NCI-H82 treated with DMSO at 0.1 percent for 48 hours (cell line): ENCODE results near the gene GJA5.
"Not testable (repeated sequence)": the region's sequence is repeated elsewhere in the genome, so short reads cannot be mapped to it uniquely, and the experiment has no call there.

Source experiments
- DNase-seq: peaks from one replicate; lab custom pipeline; 2025; ENCODE audit not compliant: unreplicated experiment; lab: John Stamatoyannopoulos, UW

GJA5 gene

DNA sequence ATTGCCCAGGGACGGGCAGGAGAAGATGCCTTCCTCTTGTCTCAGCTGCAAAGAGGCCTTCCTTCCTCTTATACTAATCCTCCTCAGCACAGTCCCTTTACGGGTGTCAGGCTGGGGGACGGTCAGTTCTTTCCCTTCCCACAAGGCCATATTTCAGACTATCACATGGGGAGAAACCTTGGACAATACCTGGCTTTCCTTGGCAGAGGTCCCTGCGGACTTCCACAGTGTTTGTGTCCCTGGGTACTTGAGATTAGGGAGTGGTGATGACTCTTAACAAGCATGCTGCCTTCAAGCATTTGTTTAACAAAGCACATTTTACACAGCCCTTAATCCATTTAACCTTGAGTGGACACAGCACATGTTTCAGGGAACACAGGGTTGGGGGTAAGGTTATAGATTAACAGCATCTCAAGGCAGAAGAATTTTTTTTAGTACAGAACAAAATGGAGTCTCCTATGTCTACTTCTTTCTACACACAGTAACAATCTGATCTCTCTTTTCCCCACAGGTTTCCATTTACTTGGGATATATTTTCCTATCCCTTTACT is 26.0 kb downstream of the GJA5 start:
- DNase-seq = not testable (repeated sequence)

DNA sequence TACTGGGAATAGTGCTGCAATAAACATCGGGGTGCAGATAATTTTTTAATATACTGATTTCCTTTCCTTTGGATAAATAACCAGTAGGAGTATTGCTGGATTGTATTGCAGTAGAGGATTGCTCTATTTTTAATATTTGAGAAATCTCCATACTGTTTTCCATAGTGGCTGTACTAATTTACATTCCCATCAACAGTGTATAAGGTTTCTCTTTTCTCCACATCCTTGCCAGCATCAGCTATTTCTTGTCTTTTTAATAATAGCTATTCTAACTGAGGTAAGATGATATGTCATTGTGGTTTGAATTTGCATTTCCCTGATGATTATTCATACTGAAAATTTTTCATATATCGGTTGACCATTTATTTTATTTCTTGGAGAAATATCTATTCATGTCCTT is 31.1 kb downstream of the GJA5 start:
- DNase-seq = no peak

DNA sequence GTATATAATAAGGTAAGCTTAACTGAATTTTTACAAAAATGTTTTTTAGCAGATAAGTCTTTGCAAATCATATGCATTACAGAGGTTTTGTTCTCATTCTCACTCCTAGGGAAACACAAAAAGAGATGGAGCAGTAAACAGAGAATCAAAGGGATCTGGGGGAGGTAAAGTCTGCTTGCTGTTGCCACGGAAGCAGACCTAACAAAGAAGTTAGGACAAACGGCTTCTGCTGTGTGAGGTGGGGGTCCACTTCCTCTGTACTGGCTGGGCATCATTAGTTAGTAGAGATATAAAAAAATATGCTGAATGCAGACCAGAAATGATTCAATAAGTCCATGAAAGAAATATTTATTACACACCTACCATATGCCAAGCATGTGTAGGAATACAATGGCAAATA is 34.2 kb downstream of the GJA5 start:
- DNase-seq = no peak

DNA sequence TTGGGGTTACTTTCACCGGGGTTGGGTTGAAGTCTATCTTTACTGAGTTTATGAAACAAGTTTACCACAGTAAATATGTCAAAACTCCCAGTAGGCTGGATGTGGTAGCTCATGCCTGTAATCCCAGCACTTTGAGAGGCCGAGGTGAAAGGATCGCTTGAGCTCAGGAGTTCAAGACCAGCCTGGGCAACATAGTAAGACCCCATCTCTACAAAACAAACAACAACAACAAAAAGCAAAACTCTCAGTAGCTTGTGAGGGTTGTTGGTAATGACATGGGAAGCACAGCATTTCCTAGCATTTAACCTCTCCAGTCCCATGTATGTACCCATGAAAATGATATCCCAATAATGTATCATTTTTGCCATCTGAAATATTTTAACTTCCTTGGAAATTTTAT is 34.7 kb downstream of the GJA5 start:
- DNase-seq = no peak

DNA sequence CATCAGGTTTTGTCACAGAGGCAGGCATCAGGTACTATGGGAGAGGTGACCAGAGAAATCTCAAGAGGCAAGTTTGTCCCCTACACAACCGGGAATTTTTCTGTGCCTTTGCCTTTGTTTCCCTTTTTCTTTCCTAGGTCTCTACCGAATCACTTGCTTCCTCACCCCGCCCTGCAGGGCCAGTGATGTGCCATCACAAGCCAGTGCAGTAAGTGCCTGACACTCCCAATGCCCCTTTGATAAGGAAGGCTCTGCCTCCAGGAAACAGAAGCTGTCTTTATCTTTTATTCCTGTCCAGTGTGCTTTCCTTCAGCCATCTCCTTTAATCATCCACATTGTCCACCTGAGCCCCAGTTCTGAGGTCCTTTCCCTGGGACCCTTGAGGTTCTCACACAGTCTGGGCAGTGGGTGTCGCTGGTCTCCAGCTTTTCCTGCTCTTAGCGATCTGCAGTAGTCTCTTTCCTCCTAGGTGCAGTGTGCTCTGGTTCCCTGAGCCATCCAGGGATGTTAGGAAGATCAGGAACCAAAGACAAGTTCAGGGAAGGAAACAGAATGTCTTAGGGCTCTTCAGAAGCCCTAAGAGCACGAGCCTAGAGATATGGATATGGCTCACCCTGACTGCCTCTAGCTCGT is 36.6 kb downstream of the GJA5 start:
- DNase-seq = peak; percentile 16

DNA sequence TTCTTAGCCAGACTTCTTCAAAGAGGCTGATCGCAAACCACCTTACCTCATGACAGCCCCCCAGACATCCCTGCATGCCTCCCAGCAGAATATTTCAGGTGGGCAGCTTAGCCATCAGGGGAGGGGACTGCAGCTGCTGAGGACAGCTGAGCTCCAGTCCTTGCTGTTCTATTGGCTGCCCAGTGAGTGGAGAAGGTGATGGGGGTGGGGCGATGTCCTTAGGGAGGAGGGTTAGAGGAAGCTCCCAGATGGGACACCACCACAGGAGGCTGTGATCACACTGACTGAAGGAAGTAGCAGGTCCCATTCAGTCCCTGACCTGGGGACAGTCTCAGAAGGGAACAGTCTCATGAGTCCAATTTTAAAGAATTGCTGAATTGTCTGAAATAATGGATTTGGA is 38.3 kb downstream of the GJA5 start:
- no peak for DNase-seq

DNA sequence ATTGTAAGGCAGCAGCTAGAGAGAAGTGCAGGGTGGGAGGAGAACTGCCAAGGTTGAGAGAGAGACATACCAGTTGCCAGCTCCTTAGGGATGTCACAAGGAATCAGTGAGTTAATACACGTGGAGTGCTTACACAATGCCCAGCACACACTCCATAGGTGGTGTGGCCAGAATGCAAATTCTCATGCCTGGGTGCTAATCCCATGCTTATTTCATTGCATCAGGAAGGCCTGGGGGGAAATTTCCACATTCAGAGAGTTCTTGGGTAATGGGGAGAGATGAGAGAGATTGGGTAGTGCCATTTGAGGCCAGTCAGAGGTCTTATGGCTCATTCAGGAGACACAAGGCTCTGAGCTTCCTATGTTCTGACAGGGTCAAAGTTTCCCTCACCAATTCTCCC is 38.7 kb downstream of the GJA5 start:
- no peak for DNase-seq

DNA sequence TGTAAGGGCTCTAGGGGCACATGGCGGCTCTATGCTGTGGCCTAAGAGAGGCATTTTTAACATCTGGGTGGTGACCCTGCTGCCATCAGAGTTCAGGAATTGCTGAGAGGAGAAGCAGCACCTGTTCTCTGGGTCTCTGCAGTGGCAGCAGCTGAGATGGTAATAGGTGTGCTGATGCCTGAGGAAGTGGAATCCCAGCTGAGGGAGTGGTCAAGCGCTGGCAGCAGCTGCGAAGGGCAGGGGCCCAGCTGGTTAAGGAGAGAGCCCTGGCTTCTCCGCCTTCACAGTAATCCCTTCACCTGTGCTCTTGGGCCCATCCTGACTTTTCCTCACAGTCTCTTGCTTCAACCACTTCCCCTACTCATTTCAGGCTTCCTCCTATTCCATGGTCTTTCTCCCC is 39.8 kb downstream of the GJA5 start:
- no peak for DNase-seq

DNA sequence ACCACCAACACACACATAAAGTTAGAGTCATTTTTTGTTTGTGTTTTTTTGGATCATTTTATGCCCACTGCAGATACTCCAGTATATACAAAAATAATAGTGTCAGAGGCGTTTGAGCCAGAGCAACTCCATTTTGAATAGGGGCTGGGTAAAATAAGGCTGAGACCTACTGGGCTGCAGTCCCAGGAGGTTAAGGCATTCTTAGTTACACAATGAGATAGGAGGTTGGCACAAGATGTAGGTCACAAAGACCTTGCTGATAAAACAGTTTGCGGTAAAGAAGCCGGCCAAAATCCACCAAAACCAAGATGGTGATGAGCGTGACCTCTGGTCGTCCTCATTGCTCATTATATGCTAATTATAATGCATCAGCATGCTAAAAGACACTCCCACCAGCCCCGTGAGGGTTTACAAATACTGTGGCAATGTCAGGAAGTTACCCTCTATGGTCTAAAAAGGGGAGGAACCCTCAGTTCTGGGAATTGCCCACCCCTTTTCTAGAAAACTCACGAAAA is 40.6 kb downstream of the GJA5 start:
- DNase-seq = no peak

DNA sequence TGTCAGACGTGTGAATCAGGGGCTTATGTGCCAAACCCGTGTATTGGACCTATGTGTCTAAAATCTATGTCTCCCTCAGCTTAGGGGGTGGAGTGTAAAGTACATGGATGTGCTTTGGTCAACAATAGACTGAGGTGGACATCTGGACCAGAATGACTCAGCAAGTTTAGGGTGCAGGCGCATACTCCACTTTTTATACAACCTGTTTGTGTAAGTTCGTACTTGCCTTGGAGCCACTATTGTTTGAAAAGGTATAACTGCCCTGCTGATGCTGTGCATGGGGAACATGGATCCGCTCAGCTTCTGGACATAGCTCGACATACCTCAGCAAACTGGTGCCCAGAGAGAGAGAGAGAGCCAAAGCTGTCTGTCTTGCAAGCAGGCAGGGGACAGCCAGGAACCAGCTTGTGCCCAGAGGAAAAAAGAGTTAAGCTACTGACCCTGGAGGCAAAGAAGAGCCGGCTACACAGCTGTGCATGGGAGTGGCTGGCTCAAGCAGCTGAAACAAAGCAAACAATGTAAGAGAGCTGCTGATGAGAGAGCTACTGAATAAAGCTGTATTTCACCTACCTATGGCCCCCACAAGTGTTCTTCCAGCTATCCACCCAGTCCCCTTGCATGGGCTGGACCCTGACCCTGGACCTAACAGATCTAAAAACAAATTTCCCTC is 41.2 kb downstream of the GJA5 start:
- no peak for DNase-seq

DNA sequence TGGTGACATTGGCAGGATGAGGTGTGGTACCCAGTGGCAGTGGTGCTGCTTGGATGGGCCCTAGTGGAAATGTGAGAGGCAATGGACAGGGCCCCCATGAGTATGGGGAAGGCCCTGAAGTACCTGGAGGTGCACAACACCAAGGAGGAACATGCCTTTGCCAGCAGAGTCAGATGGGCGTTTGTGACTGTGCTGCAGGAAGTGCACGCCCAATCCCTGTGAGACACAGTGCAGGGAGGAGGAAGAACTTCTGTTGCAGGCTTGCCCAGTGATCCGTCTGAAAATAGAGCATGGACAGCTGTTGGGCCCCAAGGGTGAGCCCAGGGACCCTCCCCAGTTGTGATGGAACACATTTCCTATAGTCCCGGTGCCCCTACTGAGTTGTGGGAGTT is 42.7 kb downstream of the GJA5 start:
- DNase-seq = no peak

DNA sequence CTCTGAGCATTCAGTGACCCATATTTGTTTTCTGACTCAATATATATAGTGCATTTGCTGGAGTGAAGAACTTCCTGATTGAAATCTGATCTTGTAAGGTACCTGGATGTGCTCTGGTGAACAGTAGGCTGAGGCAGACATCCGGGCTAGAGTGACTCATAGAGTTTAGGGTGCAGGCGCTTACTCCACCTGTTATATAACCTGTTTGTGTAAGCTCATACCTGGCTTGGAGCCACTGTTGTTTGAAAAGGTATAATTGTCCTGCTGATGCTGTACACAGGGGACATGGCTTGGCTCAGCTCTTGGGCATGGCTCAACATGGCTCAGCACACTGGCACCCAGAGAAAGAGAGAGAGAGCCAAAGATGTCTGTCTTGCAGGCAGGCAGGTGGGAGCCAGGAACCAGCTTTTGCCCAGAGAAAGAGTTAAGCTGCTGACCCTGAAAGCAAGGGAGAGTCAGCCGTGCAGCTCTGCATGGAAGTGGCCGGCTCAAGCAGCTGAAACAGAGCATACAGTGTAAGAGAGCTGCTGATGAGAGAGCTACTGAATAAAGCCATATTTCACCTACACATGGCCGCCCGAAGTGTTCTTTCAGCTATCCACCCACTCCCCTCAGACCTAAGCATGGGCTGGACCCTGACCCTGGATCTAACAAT is 43.2 kb downstream of the GJA5 start:
- no peak for DNase-seq

DNA sequence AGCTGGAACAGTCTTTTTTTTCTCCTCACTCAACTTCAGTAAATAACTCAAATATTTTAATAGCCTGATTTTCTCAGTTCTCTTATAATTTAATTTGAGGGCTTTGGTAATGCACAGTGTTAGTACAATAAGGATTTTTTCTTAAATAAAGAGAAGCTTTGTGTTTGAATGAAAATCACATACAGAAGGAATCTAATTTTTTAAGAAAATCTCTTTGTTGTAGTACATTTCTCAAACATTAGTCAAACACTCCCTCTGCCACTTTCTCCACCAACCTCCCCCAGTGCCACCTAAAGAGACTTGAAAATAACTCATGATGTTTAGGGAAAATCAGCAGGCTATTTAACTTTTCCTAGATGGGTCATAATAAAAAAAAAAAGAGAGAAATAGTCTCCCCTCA is 47.8 kb downstream of the GJA5 start:
- no peak for DNase-seq
